SJCRH30 (cell line): ENCODE measurements around the gene LAMB4. TPM values are rescaled to one million over a fixed set of nuclear protein-coding genes. Genes with fewer than 3 reads are reported as not detected.

ENCODE experiments used
- DNase-seq, 2 experiments: peaks; one replicate each; pipeline ENCODE4 v3.0.0-alpha.2; 2015 to 2020
- H3K27ac ChIP-seq: fragments of 250-450 bp; sonication (Bioruptor Pico); 2 replicates; pipeline ENCODE4 v1.5.1; 2020; ENCODE audit warnings: mild to moderate bottlenecking, moderate library complexity
- H3K27me3 ChIP-seq: fragments of 250-450 bp; sonication (Bioruptor Pico); 2 replicates; pipeline ENCODE4 v1.5.1; 2020; ENCODE audit warnings: mild to moderate bottlenecking, moderate library complexity
- H3K36me3 ChIP-seq: fragments of 250-450 bp; sonication (Bioruptor Pico); 2 replicates; pipeline ENCODE4 v1.5.1; 2020; ENCODE audit warnings: mild to moderate bottlenecking, moderate library complexity
- H3K4me1 ChIP-seq: fragments of 250-450 bp; sonication (Bioruptor Pico); 2 replicates; pipeline ENCODE4 v1.5.1; 2020; ENCODE audit warnings: mild to moderate bottlenecking, moderate library complexity
- H3K4me3 ChIP-seq: fragments of 250-450 bp; sonication (Bioruptor Pico); 2 replicates; pipeline ENCODE4 v1.5.1; 2020; ENCODE audit warnings: mild to moderate bottlenecking, moderate library complexity
- H3K9me3 ChIP-seq: fragments of 250-450 bp; sonication (Bioruptor Pico); replicated peaks from 2 replicates; pipeline ENCODE4 v1.5.1; 2020; ENCODE audit warnings: mild to moderate bottlenecking, moderate library complexity
- total RNA-seq: library from RNA; depleted of rRNA; stranded (reverse); fragments of >200 nt; shearing (Covaris generic); gene quantifications from 2 replicates; pipeline ENCODE4 v1.2.3, GENCODE V29; 2014

Gene LAMB4
- total RNA-seq, 1 experiment from 2014 or later, result not detected

GRCh38 chr7:107994421-107995030 is 135.6 kb downstream of the LAMB4 start:
- Histone ChIP-seq H3K4me1 (peaks cover 37% of the 10 kb centered on the region), H3K36me3 (peaks cover 44% of the 10 kb centered on the region)

GRCh38 chr7:107993891-107994291 is 136.3 kb downstream of the LAMB4 start:
- Histone ChIP-seq H3K4me3 (no peak overlapping the region), H3K36me3 (peaks cover 49% of the 10 kb centered on the region), H3K9me3 (no peaks in the 10 kb centered on the region), H3K27ac (peak overlapping the region; percentile 91), H3K27me3 (no peaks in the 10 kb centered on the region), H3K4me1 (peaks cover 37% of the 10 kb centered on the region)
- DNase-seq, result peak; percentile 39 to 82

More at GRCh38 chr7:107994421-107995030, 135.6 kb downstream of the LAMB4 start:
- H3K9me3 ChIP-seq, result no peaks in the 10 kb centered on the region
- H3K27me3 ChIP-seq, result no peaks in the 10 kb centered on the region
- peak in 1 of 2 experiments; percentile 62 for DNase-seq
- H3K4me3 ChIP-seq, result no peak overlapping the region
- H3K27ac ChIP-seq, result peak overlapping the region; percentile 91

DNA sequence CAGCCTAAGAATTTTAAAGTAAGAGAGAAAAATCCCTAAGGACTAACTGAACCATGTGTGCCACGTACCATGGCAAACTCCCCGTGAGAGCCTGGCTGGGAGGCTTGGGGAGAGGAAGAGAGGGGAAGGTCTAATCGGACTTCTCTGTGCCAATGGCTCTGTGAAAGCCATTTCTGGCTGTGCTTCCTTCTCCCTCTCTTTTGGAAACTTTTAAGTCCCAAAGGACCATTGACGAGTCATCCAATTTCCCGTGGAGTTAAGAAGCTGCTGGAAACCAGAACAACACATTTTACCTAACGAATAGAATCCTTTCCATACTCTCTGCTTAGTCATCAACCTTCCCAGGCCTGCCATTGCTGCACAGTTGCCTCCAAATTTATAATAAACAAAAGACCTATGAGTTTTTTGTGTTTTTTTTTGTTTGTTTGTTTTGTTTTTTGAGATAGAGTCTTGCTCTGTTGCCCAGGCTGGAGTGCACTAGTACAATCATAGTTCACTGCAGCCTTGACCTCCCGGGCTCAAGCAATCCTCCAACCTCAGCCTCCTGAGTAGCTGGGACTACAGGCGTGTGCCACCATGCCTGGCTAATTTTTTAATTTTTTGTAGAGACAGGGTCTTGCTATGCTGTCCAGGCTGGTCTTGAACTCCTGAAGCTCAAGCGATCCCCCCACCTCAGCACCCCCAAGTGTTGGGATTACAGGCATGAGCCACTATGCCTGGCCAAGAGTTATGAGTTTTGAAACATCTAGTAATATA is 140.4 kb downstream of the LAMB4 start:
- Histone ChIP-seq H3K27ac (no peak overlapping the region), H3K36me3 (peaks cover 69% of the 10 kb centered on the region)

GRCh38 chr7:107982918-107983389 is 147.2 kb downstream of the LAMB4 start:
- Histone ChIP-seq H3K9me3 (no peaks in the 10 kb centered on the region), H3K27ac (no peak overlapping the region), H3K27me3 (no peaks in the 10 kb centered on the region), H3K4me3 (no peak overlapping the region), H3K4me1 (no peaks in the 10 kb centered on the region), H3K36me3 (peaks cover 83% of the 10 kb centered on the region)
- no peak for DNase-seq

More for the DNA sequence above, 140.4 kb downstream of the LAMB4 start:
- no peaks in the 10 kb centered on the region for H3K9me3 ChIP-seq
- no peak overlapping the region for H3K4me3 ChIP-seq
- no peak for DNase-seq
- peaks cover 16% of the 10 kb centered on the region for H3K4me1 ChIP-seq
- H3K27me3 ChIP-seq, result no peaks in the 10 kb centered on the region

- Histone ChIP-seq H3K27me3 (no peaks in the 10 kb centered on the region), H3K9me3 (no peaks in the 10 kb centered on the region), H3K4me1 (no peaks in the 10 kb centered on the region), H3K27ac (no peak overlapping the region), H3K4me3 (no peak overlapping the region), H3K36me3 (peaks cover 83% of the 10 kb centered on the region)
- DNase-seq, result no peak
These were observed 147.9 kb downstream of the LAMB4 start for GRCh38 chr7:107982042-107982840.

- Histone ChIP-seq H3K4me1 (no peaks in the 10 kb centered on the region), H3K36me3 (peaks cover 77% of the 10 kb centered on the region), H3K9me3 (no peaks in the 10 kb centered on the region), H3K27me3 (no peaks in the 10 kb centered on the region), H3K27ac (no peak overlapping the region), H3K4me3 (no peak overlapping the region)
- no peak for DNase-seq
These were observed 148.7 kb downstream of the LAMB4 start for GRCh38 chr7:107981466-107981865.

DNA sequence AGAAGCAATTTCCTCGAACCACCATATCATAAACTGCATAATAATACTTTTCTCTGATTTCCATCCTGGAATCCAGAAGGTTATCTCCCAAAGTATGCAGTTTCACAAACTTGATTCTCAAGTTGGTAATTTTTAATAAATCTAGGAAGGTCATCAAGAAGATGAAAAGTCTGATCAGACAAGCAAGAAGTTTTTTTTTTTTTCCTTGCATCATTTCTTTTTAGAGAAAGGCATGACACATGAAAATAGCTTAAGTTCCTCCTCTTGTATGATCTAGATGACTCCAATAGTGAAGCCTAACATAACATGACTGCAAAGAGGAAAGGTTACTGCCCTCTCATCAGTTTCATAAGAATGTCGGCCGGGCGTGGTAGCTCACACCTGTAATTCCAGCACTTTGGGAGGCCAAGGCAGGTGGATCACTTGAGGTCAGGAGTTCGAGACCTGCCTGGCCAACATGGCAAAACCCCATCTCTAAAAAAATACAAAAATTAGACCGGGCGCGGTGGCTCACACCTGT is 149.4 kb downstream of the LAMB4 start:
- no peaks in the 10 kb centered on the region for H3K9me3 ChIP-seq
- H3K4me3 ChIP-seq, result no peak overlapping the region
- no peak for DNase-seq
- no peaks in the 10 kb centered on the region for H3K4me1 ChIP-seq
- no peak overlapping the region for H3K27ac ChIP-seq
- no peaks in the 10 kb centered on the region for H3K27me3 ChIP-seq
- peaks cover 78% of the 10 kb centered on the region for H3K36me3 ChIP-seq

GRCh38 chr7:107980171-107980570 is 150.0 kb downstream of the LAMB4 start:
- H3K27me3 ChIP-seq, result no peaks in the 10 kb centered on the region
- no peaks in the 10 kb centered on the region for H3K4me1 ChIP-seq
- no peak overlapping the region for H3K4me3 ChIP-seq
- H3K9me3 ChIP-seq, result no peaks in the 10 kb centered on the region
- no peak overlapping the region for H3K27ac ChIP-seq
- no peak for DNase-seq
- peaks cover 79% of the 10 kb centered on the region for H3K36me3 ChIP-seq

DNA sequence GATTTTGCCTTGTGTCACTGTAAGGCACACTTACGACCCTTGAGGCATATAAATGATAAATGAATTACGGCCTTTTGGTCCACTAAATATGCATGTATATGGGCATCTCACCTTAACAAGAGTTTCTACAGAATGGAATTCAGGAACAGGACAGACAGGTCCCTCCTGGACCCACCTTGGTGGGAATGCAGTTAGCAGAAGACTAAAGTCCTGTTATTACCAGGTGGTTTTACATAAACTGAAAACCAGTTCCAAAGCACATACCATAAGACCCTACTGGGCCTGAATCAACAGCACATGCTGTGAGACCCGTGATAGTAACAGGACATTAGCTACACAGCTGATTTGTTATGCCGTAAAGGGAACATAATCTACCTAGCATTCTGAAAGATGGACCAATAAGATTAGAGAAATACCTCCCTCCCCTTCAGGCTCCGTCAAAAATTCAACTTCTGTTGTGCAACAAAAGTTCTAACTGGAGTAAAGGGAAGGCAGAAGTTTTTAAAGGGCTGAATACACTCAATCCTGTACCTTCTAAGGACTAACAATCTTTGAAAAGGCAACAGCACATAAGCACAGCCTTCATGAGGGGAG is 151.2 kb downstream of the LAMB4 start:
- peaks cover 82% of the 10 kb centered on the region for H3K36me3 ChIP-seq
- no peaks in the 10 kb centered on the region for H3K9me3 ChIP-seq
- H3K27me3 ChIP-seq, result no peaks in the 10 kb centered on the region
- H3K4me1 ChIP-seq, result no peaks in the 10 kb centered on the region
- DNase-seq, result no peak
- H3K4me3 ChIP-seq, result no peak overlapping the region
- H3K27ac ChIP-seq, result no peak overlapping the region

- H3K4me1 ChIP-seq, result no peaks in the 10 kb centered on the region
- no peaks in the 10 kb centered on the region for H3K9me3 ChIP-seq
- no peak overlapping the region for H3K27ac ChIP-seq
- no peaks in the 10 kb centered on the region for H3K27me3 ChIP-seq
- no peak overlapping the region for H3K4me3 ChIP-seq
- no peak for DNase-seq
- peaks cover 85% of the 10 kb centered on the region for H3K36me3 ChIP-seq
These were observed 153.1 kb downstream of the LAMB4 start for GRCh38 chr7:107977048-107977447.

DNA sequence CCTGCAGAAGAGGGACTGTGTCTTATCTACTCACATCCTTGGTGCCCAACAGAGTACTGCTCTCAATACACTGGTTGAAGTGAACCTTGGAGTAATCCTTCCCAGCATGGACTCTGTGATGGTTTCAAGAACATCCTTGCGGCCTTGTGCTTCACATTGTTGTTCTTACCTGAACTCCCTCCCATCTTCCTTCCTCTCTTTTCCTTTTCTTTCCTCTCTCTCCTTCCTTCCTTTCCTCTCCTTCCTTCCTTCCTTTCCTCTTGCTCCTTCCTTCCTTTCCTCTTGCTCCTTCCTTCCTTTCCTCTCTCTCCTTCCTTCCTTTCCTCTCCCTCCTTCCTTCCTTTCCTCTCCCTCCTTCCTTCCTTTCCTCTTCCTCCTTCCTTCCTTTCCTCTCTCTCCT is 153.5 kb downstream of the LAMB4 start:
- Histone ChIP-seq H3K27ac (no peak overlapping the region), H3K4me1 (0 out of 2 replicates have a peak, but pooled peaks cover under 1% of the 10 kb centered on the region), H3K4me3 (no peak overlapping the region), H3K9me3 (no peaks in the 10 kb centered on the region), H3K27me3 (no peaks in the 10 kb centered on the region), H3K36me3 (peaks cover 85% of the 10 kb centered on the region)
- DNase-seq, result no peak

- peaks cover 86% of the 10 kb centered on the region for H3K36me3 ChIP-seq
- H3K4me1 ChIP-seq, result 0 out of 2 replicates have a peak, but pooled peaks cover 3% of the 10 kb centered on the region
- DNase-seq, result no peak
- no peaks in the 10 kb centered on the region for H3K9me3 ChIP-seq
- H3K27me3 ChIP-seq, result no peaks in the 10 kb centered on the region
- H3K4me3 ChIP-seq, result no peak overlapping the region
- H3K27ac ChIP-seq, result no peak overlapping the region
These were observed 154.7 kb downstream of the LAMB4 start for GRCh38 chr7:107975394-107976013.

DNA sequence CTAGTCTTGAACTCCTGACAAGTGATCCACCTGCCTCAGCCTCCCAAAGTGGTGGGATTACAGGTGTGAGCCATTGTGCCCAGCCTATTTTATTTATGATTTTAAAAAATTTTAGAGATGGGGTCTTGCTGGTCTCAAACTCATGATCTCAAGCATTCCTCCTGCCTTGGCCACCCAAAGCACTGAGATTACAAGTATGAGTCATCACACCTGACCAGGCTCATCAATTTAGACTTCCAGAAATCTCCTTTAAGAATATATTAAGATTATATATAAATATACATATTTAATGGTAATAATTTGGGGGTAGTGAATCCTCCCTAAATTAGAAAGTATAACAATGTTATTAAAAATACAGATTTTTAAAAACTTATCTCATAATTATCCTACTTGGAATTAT is 156.3 kb downstream of the LAMB4 start:
- Histone ChIP-seq H3K4me1 (0 out of 2 replicates have a peak, but pooled peaks cover 3% of the 10 kb centered on the region), H3K36me3 (peaks cover 85% of the 10 kb centered on the region), H3K27me3 (no peaks in the 10 kb centered on the region), H3K27ac (no peak overlapping the region), H3K4me3 (no peak overlapping the region), H3K9me3 (no peaks in the 10 kb centered on the region)
- no peak for DNase-seq
